HG03196 (cell line): ENCODE results near the gene PRIMPOL.
"Not testable (repeated sequence)": the region's sequence is repeated elsewhere in the genome, so short reads cannot be mapped to it uniquely, and the experiment has no call there.

Source experiments
- ATAC-seq: cut with Tn5 transposase; IDR thresholded peaks from one replicate; pipeline ENCODE4 v1.9.1; 2021; ENCODE audit not compliant: unreplicated experiment

Gene PRIMPOL

GRCh38 chr4:184636144-184636543 lies 13.4 kb upstream of the PRIMPOL start:
- no peak for ATAC-seq

- no peak for ATAC-seq
Observed at GRCh38 chr4:184636897-184637296, 12.6 kb upstream of the PRIMPOL start.

- peak; percentile 53 for ATAC-seq
Observed at GRCh38 chr4:184641022-184641421, 8.5 kb upstream of the PRIMPOL start.

- ATAC-seq = peak; percentile 7
Observed at GRCh38 chr4:184641451-184641850, 8.1 kb upstream of the PRIMPOL start.

- no peak for ATAC-seq
Observed at GRCh38 chr4:184643731-184644130, 5.8 kb upstream of the PRIMPOL start.

- no peak for ATAC-seq
Observed at GRCh38 chr4:184644553-184645307, 4.8 kb upstream of the PRIMPOL start.

GRCh38 chr4:184645904-184646610 lies 3.5 kb upstream of the PRIMPOL start:
- no peak for ATAC-seq

GRCh38 chr4:184647266-184648053 lies 2.1 kb upstream of the PRIMPOL start:
- no peak for ATAC-seq

- ATAC-seq = no peak
Observed at GRCh38 chr4:184648054-184648312, 1.6 kb upstream of the PRIMPOL start.

- ATAC-seq = peak; percentile 34
Observed at GRCh38 chr4:184648313-184649025, 1.1 kb upstream of the PRIMPOL start.

- ATAC-seq = peak; percentile 8
Observed at GRCh38 chr4:184649971-184650855, 675 bp downstream of the PRIMPOL start.

GRCh38 chr4:184651899-184652298 lies 2.4 kb downstream of the PRIMPOL start:
- no peak for ATAC-seq

- ATAC-seq = not testable (repeated sequence)
Observed at GRCh38 chr4:184652681-184653080, 3.1 kb downstream of the PRIMPOL start.

GRCh38 chr4:184653650-184654049 lies 4.1 kb downstream of the PRIMPOL start:
- ATAC-seq = no peak

GRCh38 chr4:184655889-184656869 lies 6.6 kb downstream of the PRIMPOL start:
- ATAC-seq = no peak

GRCh38 chr4:184657144-184657543 lies 7.6 kb downstream of the PRIMPOL start:
- no peak for ATAC-seq

GRCh38 chr4:184657820-184658219 lies 8.3 kb downstream of the PRIMPOL start:
- ATAC-seq = not testable (repeated sequence)

- no peak for ATAC-seq
Observed at GRCh38 chr4:184660978-184661377, 11.4 kb downstream of the PRIMPOL start.

GRCh38 chr4:184662236-184662635 lies 12.7 kb downstream of the PRIMPOL start:
- no peak for ATAC-seq
